Natural killer cell (primary cell): ENCODE data around the gene CPLX1. TPM values are rescaled to one million over a fixed set of nuclear protein-coding genes. Genes with fewer than 3 reads are reported as not detected.

Source experiments
- ATAC-seq, 3 donors: fragments of 150-1000 bp in 2 of 3; fragments of 200-7000 bp in 1 of 3; cut with Tn5 transposase; 1 replicate in 1 of 3; 2 replicates in 2 of 3; pipeline ENCODE4 v1.10.0; 2021; ENCODE audit warnings: mild to moderate bottlenecking in 2 of 3, moderate library complexity in 2 of 3
- DNase-seq, 2 donors: peaks; one replicate each; pipeline versions ENCODE4 v3.0.0 to v3.0.0-alpha.2; 2013 to 2021; ENCODE audit warnings: mixed read lengths in 1 of 2
- H3K27ac ChIP-seq: one replicate; pipeline ENCODE4 v1.5.1; 2013; ENCODE audit warnings: mild to moderate bottlenecking, low read length
- H3K27me3 ChIP-seq: one replicate; pipeline ENCODE4 v1.6.1; 2013; ENCODE audit warnings: low read length; ENCODE audit not compliant: control insufficient read depth, insufficient read depth
- H3K36me3 ChIP-seq: one replicate; pipeline ENCODE4 v1.6.1; 2013; ENCODE audit warnings: low read length; ENCODE audit not compliant: control insufficient read depth, insufficient read depth
- H3K4me1 ChIP-seq: one replicate; pipeline ENCODE4 v1.6.1; 2013; ENCODE audit warnings: low read length; ENCODE audit not compliant: control insufficient read depth, insufficient read depth
- H3K4me3 ChIP-seq: one replicate; pipeline ENCODE4 v1.5.1; 2013; ENCODE audit warnings: low read length
- H3K9me3 ChIP-seq: one replicate; pipeline ENCODE4 v1.6.1; 2013; ENCODE audit warnings: low read length; ENCODE audit not compliant: control insufficient read depth, insufficient read depth
- H3K27ac Mint-ChIP-seq, 2 donors: one replicate each; pipeline ENCODE4 v1.8.0; 2022; ENCODE audit warnings: mild to moderate bottlenecking in 2 of 2, mixed read lengths in 2 of 2, moderate library complexity in 1 of 2
- H3K27me3 Mint-ChIP-seq, 2 donors: one replicate each; pipeline ENCODE4 v1.8.0; 2022; ENCODE audit warnings: low read depth in 2 of 2, mixed read lengths in 2 of 2
- H3K36me3 Mint-ChIP-seq: one replicate; pipeline ENCODE4 v1.8.0; 2022; ENCODE audit warnings: mixed read lengths
- H3K4me1 Mint-ChIP-seq, 2 donors: one replicate each; pipeline ENCODE4 v1.8.0; 2022; ENCODE audit warnings: mixed read lengths in 2 of 2
- H3K4me3 Mint-ChIP-seq: one replicate; pipeline ENCODE4 v1.8.0; 2022; ENCODE audit warnings: mild to moderate bottlenecking, moderate library complexity, mixed read lengths
- H3K9me3 Mint-ChIP-seq, 2 donors: one replicate each; pipeline ENCODE4 v1.8.0; 2022; ENCODE audit warnings: mixed read lengths in 2 of 2
- WGBS: methylation state at CpG from one replicate; pipeline ENCODE4 v1.1.7; 2013; ENCODE audit warnings: missing lambda C conversion rate; ENCODE audit not compliant: insufficient coverage; 5-methylcytosine and 5-hydroxymethylcytosine counted together
- intact Hi-C: fragments of 100-400 bp; cut with micrococcal nuclease; formaldehyde crosslinking; loops from one replicate; pipeline ENCODE4 v1.14.2; 2022
- total RNA-seq, 4 donors: library from RNA; stranded (reverse); fragments of 120-200 nt in 1 of 4; gene quantifications; one replicate each; pipeline versions ENCODE4 v1.2.3 to v1.2.4, GENCODE V29; 2013 to 2022
- TF ChIP-seq, protein P1 (sequence below): fragments of 200-600 bp; IDR thresholded peaks from one replicate; pipeline ENCODE4 v1.8.0; 2022; ENCODE audit warnings: antibody characterized with exemption

CPLX1 gene
- total RNA-seq, 3 donors from 2014 or later (not counting 1 experiment from before 2014, with no cell fraction given) = not detected

DNA sequence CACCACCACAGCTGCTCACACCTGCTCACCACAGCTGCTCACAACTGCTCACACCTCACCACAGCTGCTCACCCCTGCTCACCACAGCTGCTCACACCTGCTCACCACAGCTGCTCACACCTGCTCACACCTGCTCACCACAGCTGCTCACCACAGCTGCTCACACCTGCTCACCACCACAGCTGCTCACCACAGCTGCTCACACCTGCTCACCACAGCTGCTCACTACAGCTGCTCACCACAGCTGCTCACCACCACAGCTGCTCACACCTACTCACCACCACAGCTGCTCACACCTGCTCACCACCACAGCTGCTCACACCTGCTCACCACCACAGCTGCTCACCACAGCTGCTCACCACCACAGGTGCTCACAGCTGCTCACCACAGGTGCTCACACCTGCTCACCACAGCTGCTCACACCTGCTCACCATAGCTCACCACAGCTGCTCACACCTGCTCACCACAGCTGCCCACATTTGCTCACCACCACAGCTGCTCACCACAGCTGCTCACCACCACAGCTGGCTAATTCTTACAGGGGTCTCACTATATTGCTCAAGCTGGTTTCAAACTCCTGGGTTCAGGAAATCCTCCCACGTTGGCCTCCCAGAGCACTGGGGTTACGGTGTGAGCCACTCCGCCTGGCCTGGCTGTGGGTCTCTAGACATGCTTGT, 30.4 kb upstream of the CPLX1 start:
- DNase-seq = peak in 1 of 2 donors; percentile 29
- peaks cover 39% of the 10 kb centered on the region for H3K36me3 ChIP-seq
- TF ChIP-seq, protein P1, sequence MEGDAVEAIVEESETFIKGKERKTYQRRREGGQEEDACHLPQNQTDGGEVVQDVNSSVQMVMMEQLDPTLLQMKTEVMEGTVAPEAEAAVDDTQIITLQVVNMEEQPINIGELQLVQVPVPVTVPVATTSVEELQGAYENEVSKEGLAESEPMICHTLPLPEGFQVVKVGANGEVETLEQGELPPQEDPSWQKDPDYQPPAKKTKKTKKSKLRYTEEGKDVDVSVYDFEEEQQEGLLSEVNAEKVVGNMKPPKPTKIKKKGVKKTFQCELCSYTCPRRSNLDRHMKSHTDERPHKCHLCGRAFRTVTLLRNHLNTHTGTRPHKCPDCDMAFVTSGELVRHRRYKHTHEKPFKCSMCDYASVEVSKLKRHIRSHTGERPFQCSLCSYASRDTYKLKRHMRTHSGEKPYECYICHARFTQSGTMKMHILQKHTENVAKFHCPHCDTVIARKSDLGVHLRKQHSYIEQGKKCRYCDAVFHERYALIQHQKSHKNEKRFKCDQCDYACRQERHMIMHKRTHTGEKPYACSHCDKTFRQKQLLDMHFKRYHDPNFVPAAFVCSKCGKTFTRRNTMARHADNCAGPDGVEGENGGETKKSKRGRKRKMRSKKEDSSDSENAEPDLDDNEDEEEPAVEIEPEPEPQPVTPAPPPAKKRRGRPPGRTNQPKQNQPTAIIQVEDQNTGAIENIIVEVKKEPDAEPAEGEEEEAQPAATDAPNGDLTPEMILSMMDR = no peak
- H3K4me3 ChIP-seq = no peak overlapping the region
- Mint-ChIP-seq H3K27me3 (no peaks in the 10 kb centered on the region), H3K36me3 (peaks cover 34% of the 10 kb centered on the region), H3K4me3 (peak overlapping the region; percentile 58), H3K4me1 (peaks cover 20 to 27% of the 10 kb centered on the region in 2 donors), H3K9me3 (peaks cover 5 to 7% of the 10 kb centered on the region in 2 donors), H3K27ac (peak overlapping the region; percentile 93 to 98)
- ATAC-seq = peak in 2 of 3 donors; percentile 52 to 56
- peaks cover 3% of the 10 kb centered on the region for H3K4me1 ChIP-seq
- 74% methylated on average over 3 of the region's 3 CpGs for WGBS
- intact Hi-C loops = no loop called here
- peaks cover 15% of the 10 kb centered on the region for H3K9me3 ChIP-seq
- peak overlapping the region; percentile 62 for H3K27ac ChIP-seq
- H3K27me3 ChIP-seq = no peaks in the 10 kb centered on the region

DNA sequence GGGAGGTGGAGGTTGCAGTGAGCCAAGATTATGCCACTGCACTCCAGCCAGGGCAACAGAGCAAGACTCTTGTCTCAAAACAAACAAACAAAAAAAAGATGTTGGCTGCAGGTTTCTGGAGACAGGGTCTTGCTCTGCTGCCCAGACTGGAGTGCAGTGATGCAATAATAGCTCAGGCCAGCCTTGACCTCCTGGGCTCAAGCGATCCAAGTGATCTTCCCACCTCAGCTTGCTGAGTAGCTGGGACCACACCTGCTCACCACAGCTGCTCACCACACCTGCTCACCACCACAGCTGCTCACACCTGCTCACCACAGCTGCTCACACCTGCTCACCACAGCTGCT, 29.9 kb upstream of the CPLX1 start:
- H3K27ac Mint-ChIP-seq = peak overlapping the region; percentile 93 to 98
- Histone ChIP-seq H3K4me3 (no peak overlapping the region), H3K36me3 (peaks cover 37% of the 10 kb centered on the region), H3K4me1 (peaks cover 3% of the 10 kb centered on the region), H3K9me3 (peaks cover 15% of the 10 kb centered on the region), H3K27me3 (no peaks in the 10 kb centered on the region), H3K27ac (peak overlapping the region; percentile 62)
- DNase-seq (peak in 1 of 2 donors; percentile 22), ATAC-seq (peak; percentile 18 to 64 (median 46))
- peak overlapping the region; percentile 58 for H3K4me3 Mint-ChIP-seq
- H3K9me3 Mint-ChIP-seq = peaks cover 5 to 7% of the 10 kb centered on the region in 2 donors
- intact Hi-C loops = no loop called here
- 91% methylated on average over 1 of the region's 1 CpG for WGBS
- H3K36me3 Mint-ChIP-seq = peaks cover 31% of the 10 kb centered on the region
- peaks cover 20 to 27% of the 10 kb centered on the region in 2 donors for H3K4me1 Mint-ChIP-seq
- H3K27me3 Mint-ChIP-seq = no peaks in the 10 kb centered on the region
- TF ChIP-seq, protein P1 = no peak

DNA sequence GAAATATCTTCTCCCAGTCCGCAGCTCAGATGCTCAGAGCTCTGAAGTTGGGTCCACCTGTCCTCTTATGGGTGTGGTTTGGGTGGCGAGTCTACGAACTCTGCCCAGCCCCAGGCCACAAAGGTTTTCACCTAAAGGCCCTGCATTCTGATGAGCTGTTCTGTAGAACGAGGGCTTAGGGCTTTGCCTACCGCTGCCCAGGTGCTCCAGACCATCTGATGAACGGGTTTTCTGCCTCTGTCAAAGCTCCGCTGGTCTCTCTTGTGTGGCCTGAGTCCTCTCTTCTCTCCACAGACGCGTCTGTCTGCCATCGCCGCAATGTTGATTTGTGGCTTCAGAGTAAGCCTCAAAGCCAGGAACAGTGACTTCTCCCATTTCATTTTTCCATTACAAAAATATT, 28.4 kb upstream of the CPLX1 start:
- H3K27me3 Mint-ChIP-seq = no peaks in the 10 kb centered on the region
- ATAC-seq (no peak), DNase-seq (no peak)
- intact Hi-C loops = no loop called here
- no peak overlapping the region for H3K4me3 Mint-ChIP-seq
- Histone ChIP-seq H3K36me3 (peaks cover 38% of the 10 kb centered on the region), H3K9me3 (peaks cover 15% of the 10 kb centered on the region), H3K4me1 (peaks cover 3% of the 10 kb centered on the region), H3K27ac (no peak overlapping the region), H3K27me3 (no peaks in the 10 kb centered on the region), H3K4me3 (no peak overlapping the region)
- H3K9me3 Mint-ChIP-seq = peaks cover 5 to 7% of the 10 kb centered on the region in 2 donors
- TF ChIP-seq, protein P1 = no peak
- H3K36me3 Mint-ChIP-seq = peaks cover 20% of the 10 kb centered on the region
- no peak overlapping the region for H3K27ac Mint-ChIP-seq
- WGBS = 95% methylated on average over 11 of the region's 11 CpGs
- H3K4me1 Mint-ChIP-seq = peaks cover 20 to 27% of the 10 kb centered on the region in 2 donors

DNA sequence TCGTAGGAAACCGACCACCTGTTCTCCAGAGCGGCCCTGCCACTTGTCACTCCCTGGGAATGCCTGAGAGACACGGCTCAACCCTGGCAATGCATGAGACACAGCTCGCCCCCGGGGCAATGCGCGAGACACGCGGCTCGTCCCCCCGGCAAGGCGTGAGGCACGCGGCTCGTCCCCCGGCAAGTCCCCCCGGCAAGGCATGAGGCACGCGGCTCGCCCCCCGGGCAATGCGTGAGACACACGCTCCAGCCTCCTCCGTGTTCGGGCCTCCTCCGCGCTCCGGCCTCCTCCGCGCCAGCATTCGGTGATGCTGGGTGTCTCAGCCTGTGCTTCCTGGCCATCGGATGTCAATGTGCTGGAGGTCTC, 27.5 kb upstream of the CPLX1 start:
- Histone ChIP-seq H3K4me1 (peaks cover 3% of the 10 kb centered on the region), H3K9me3 (peaks cover 15% of the 10 kb centered on the region), H3K27me3 (no peaks in the 10 kb centered on the region), H3K36me3 (peaks cover 33% of the 10 kb centered on the region), H3K4me3 (no peak overlapping the region), H3K27ac (no peak overlapping the region)
- no peak for DNase-seq
- Mint-ChIP-seq H3K9me3 (peaks cover 5 to 7% of the 10 kb centered on the region in 2 donors), H3K27ac (no peak overlapping the region), H3K36me3 (peaks cover 16% of the 10 kb centered on the region), H3K4me3 (no peak overlapping the region), H3K27me3 (no peaks in the 10 kb centered on the region), H3K4me1 (peaks cover 23% of the 10 kb centered on the region in 2 donors)
- ATAC-seq = no peak
- WGBS = 98% methylated on average over 33 of the region's 33 CpGs
- TF ChIP-seq, protein P1 = no peak
- intact Hi-C loops = no loop called here
